K562 (cell line): ENCODE results near the gene CALR3. TPM values are rescaled to one million over a fixed set of nuclear protein-coding genes. Genes with fewer than 3 reads are reported as not detected.

Experiments
- ARID2 ChIP-seq: fragments of 450-650 bp; IDR thresholded peaks from 2 replicates; pipeline ENCODE4 v1.6.1; 2017; ENCODE audit warnings: antibody characterized with exemption, mild to moderate bottlenecking
- ARID3B ChIP-seq: fragments of 250-450 bp; sonication (Bioruptor Pico); IDR thresholded peaks from 2 replicates; pipeline ENCODE4 v1.4.0; 2020; ENCODE audit warnings: borderline replicate concordance
- CCNT2 ChIP-seq: IDR thresholded peaks from 2 replicates; pipeline ENCODE4 v1.6.1; 2011; ENCODE audit warnings: borderline replicate concordance, low read depth, mild to moderate bottlenecking, moderate library complexity, mixed read lengths, low read length; ENCODE audit not compliant: insufficient read length; ENCODE audit errors: extremely low read depth
- CREB3 ChIP-seq: fragments of 450-650 bp; conservative IDR thresholded peaks from 2 replicates; pipeline ENCODE4 v1.6.1; 2016; ENCODE audit warnings: missing genetic modification characterization, low read depth, mild to moderate bottlenecking, missing compliant biosample characterization, moderate library complexity
- CXXC5 ChIP-seq: fragments of 250-450 bp; sonication (Bioruptor Pico); IDR thresholded peaks from 2 replicates; pipeline ENCODE4 v1.8.0; 2022; ENCODE audit warnings: inconsistent platforms, mild to moderate bottlenecking, moderate library complexity
- EP300 ChIP-seq: IDR thresholded peaks from 2 replicates; pipeline ENCODE4 v1.6.1; 2012; ENCODE audit warnings: low read length, improper control_type of control experiment
- HBP1 ChIP-seq: fragments of 450-650 bp; formaldehyde crosslinking; IDR thresholded peaks from 2 replicates; pipeline ENCODE4 v1.4.0; 2022; ENCODE audit warnings: missing genetic modification characterization
- HEY1 ChIP-seq: fragments of 250-450 bp; sonication (Bioruptor Pico); IDR thresholded peaks from 2 replicates; pipeline ENCODE4 v1.5.0; 2020; ENCODE audit warnings: mild to moderate bottlenecking, moderate library complexity, borderline replicate concordance
- HMG20B ChIP-seq: fragments of 250-450 bp; sonication (Bioruptor Pico); IDR thresholded peaks from 2 replicates; pipeline ENCODE4 v1.5.0; 2021; ENCODE audit warnings: mild to moderate bottlenecking
- HOXB6 ChIP-seq: fragments of 250-450 bp; sonication (Bioruptor Pico); IDR thresholded peaks from 2 replicates; pipeline ENCODE4 v1.5.1; 2022; ENCODE audit warnings: mild to moderate bottlenecking, borderline replicate concordance
- ID3 ChIP-seq, 2 experiments: fragments of 250-450 bp in 1 of 2; fragments of 450-650 bp in 1 of 2; sonication (Bioruptor Pico) in 1 of 2; IDR thresholded peaks; 2 replicates each; pipeline versions ENCODE4 v1.6.1 to v1.8.0; 2016 to 2021; ENCODE audit warnings: mild to moderate bottlenecking in 2 of 2, moderate library complexity in 2 of 2, missing compliant biosample characterization in 1 of 2, missing genetic modification characterization in 1 of 2
- MEIS2 ChIP-seq: fragments of 450-650 bp; IDR thresholded peaks from 2 replicates; pipeline ENCODE4 v1.6.1; 2014; ENCODE audit warnings: mild to moderate bottlenecking; ENCODE audit not compliant: partially characterized antibody
- NR3C1 ChIP-seq: sonication (generic); formaldehyde crosslinking; IDR thresholded peaks from 2 replicates; pipeline ENCODE4 v1.8.1; 2022; ENCODE audit warnings: missing genetic modification reagents
- PHF8 ChIP-seq: fragments of 200-600 bp; sonication (generic); IDR thresholded peaks from 2 replicates; pipeline ENCODE4 v1.6.1; 2012; ENCODE audit warnings: mixed run types, mild to moderate bottlenecking, inconsistent platforms, low read length, moderate library complexity, borderline replicate concordance
- SFPQ ChIP-seq: fragments of 200-400 bp; formaldehyde crosslinking; IDR thresholded peaks from 2 replicates; pipeline ENCODE4 v1.6.1; 2017; ENCODE audit warnings: mild to moderate bottlenecking, low read depth, low read length, moderate library complexity
- ZC3H4 ChIP-seq: sonication (generic); formaldehyde crosslinking; IDR thresholded peaks from 2 replicates; pipeline ENCODE4 v1.9.0; 2021; ENCODE audit warnings: missing genetic modification reagents, borderline replicate concordance
- ZNF174 ChIP-seq: fragments of 250-450 bp; sonication (Bioruptor Pico); IDR thresholded peaks from 2 replicates; pipeline ENCODE4 v1.4.0; 2020; ENCODE audit warnings: mild to moderate bottlenecking
- ZNF354B ChIP-seq: fragments of 250-450 bp; sonication (Bioruptor Pico); IDR thresholded peaks from 2 replicates; pipeline ENCODE4 v1.4.0; 2020
- polyA plus RNA-seq, 8 experiments: library from polyadenylated mRNA; depleted of rRNA in 4 of 8; stranded (reverse) in 5 of 8; unstranded in 3 of 8; fragments of >200 nt; fragmentation: Nextera tagmentation in 2 of 8; fragmentation: Illumina TruSeq in 1 of 8; extraction: Ambion mirVana in 2 of 8; extraction: Trizol in 1 of 8; gene quantifications; 2 replicates each; pipeline versions ENCODE4 v1.2.1 to v1.2.3, GENCODE V29; 2011 to 2014; ENCODE audit warnings: inconsistent platforms in 1 of 8, missing spikeins in 1 of 8
- total RNA-seq, 7 experiments: library from RNA; depleted of rRNA in 6 of 7; stranded (reverse); fragments of >200 nt in 6 of 7; fragmentation: Illumina TruSeq in 2 of 7; extraction: Trizol in 2 of 7; gene quantifications; 2 replicates each; pipeline versions ENCODE4 v1.2.1 to v1.2.3, GENCODE V29; 2011 to 2021; ENCODE audit warnings: low replicate concordance in 1 of 7

Gene CALR3
- total and polyA plus RNA-seq, 9 of the 15 experiments (the other 6 are each of a cell fraction or from before 2014, with no cell fraction given): 0.15 to 0.41 (median 0.22) TPM; not detected in 4

- no peak for TF ChIP-seq ARID2
- TF ChIP-seq SFPQ: no peak
- 0 out of 2 replicates have a peak, but pooled peaks have one; percentile 14 for TF ChIP-seq CXXC5 (CRISPR knock-in tag)
- no peak for TF ChIP-seq ARID3B (CRISPR knock-in tag)
- TF ChIP-seq ID3 (CRISPR knock-in tag; IDR thresholded peaks at IDR 0.05): no peak
- TF ChIP-seq ID3 (tag; IDR thresholded peaks at IDR 0.05): peak; percentile 79; the same call in 1 of the 2 replicates
- TF ChIP-seq ZC3H4 (CRISPR knock-in tag): no peak
- no peak for TF ChIP-seq CCNT2
- no peak for TF ChIP-seq EP300
- TF ChIP-seq CREB3 (tag): no peak; the same call in 1 of the 2 replicates
- no peak for TF ChIP-seq PHF8
- peak; percentile 44 for TF ChIP-seq MEIS2
- no peak for TF ChIP-seq HOXB6
- no peak for TF ChIP-seq NR3C1 (CRISPR knock-in tag)
- no peak for TF ChIP-seq HBP1 (CRISPR knock-in tag)
- no peak for TF ChIP-seq ZNF354B
- no peak for TF ChIP-seq HEY1 (CRISPR knock-in tag)
- no peak for TF ChIP-seq HMG20B (CRISPR knock-in tag)
- no peak for TF ChIP-seq ZNF174 (CRISPR knock-in tag)
Observed at GRCh38 chr19:16476401-16476800, 19.6 kb downstream of the CALR3 start (continued).
